T47D (cell line): ENCODE data around the gene IL12RB2.
"Not testable (repeated sequence)": the region's sequence is repeated elsewhere in the genome, so short reads cannot be mapped to it uniquely, and the experiment has no call there.

Experiments used
- DNase-seq, 2 experiments: peaks; one replicate each; pipeline versions ENCODE4 v3.0.0 to v3.0.0-alpha.2; 2011 to 2012; ENCODE audit warnings: low read depth in 1 of 2, low spot score in 1 of 2
- JUND ChIP-seq: IDR thresholded peaks from 2 replicates; pipeline ENCODE4 v1.6.1; 2012; ENCODE audit warnings: low read depth
- in situ Hi-C: cut with HindIII; loops from 2 replicates; pipeline ENCODE4 v1.10.0; 2016; ENCODE audit warnings: low sequenced_read_pairs, low pct_unique_long_range_greater_than_20kb

Gene IL12RB2

GRCh38 chr1:67399199-67399993 lies 91.7 kb downstream of the IL12RB2 start:
- DNase-seq: no peak
- in situ Hi-C loops: no loop called here
- TF ChIP-seq JUND: no peak

GRCh38 chr1:67400029-67400786 lies 92.5 kb downstream of the IL12RB2 start:
- DNase-seq, in situ Hi-C loops: not testable (repeated sequence)

GRCh38 chr1:67401443-67401842 lies 93.8 kb downstream of the IL12RB2 start:
- no peak for TF ChIP-seq JUND
- in situ Hi-C loops: no loop called here
- no peak for DNase-seq

- in situ Hi-C loops: no loop called here
- DNase-seq: no peak
- TF ChIP-seq JUND: no peak
Observed at GRCh38 chr1:67404212-67404620, 96.5 kb downstream of the IL12RB2 start.

- DNase-seq: no peak
- in situ Hi-C loops: no loop called here
- TF ChIP-seq JUND: no peak
Observed at GRCh38 chr1:67405473-67406245, 98.0 kb downstream of the IL12RB2 start.

- no peak for TF ChIP-seq JUND
- in situ Hi-C loops: no loop called here
- no peak for DNase-seq
Observed at GRCh38 chr1:67407498-67407897, 99.8 kb downstream of the IL12RB2 start.

- in situ Hi-C loops: no loop called here
- no peak for TF ChIP-seq JUND
- no peak for DNase-seq
Observed at GRCh38 chr1:67408148-67408547, 100.5 kb downstream of the IL12RB2 start.

- in situ Hi-C loops, DNase-seq: not testable (repeated sequence)
Observed at GRCh38 chr1:67413101-67413500, 105.4 kb downstream of the IL12RB2 start.

- no peak for DNase-seq
- in situ Hi-C loops: no loop called here
- no peak for TF ChIP-seq JUND
Observed at GRCh38 chr1:67414574-67414973, 106.9 kb downstream of the IL12RB2 start.

- DNase-seq: no peak
- TF ChIP-seq JUND: no peak
- in situ Hi-C loops: no loop called here
Observed at GRCh38 chr1:67415041-67415440, 107.4 kb downstream of the IL12RB2 start.

GRCh38 chr1:67417733-67418132 lies 110.1 kb downstream of the IL12RB2 start:
- in situ Hi-C loops, DNase-seq: not testable (repeated sequence)

- in situ Hi-C loops: no loop called here
- TF ChIP-seq JUND: no peak
- DNase-seq: no peak
Observed at GRCh38 chr1:67418839-67419586, 111.3 kb downstream of the IL12RB2 start.
